A673 (cell line): ENCODE results near the gene RNF183. TPM values are rescaled to one million over a fixed set of nuclear protein-coding genes. Genes with fewer than 3 reads are reported as not detected.
A peak's percentile ranks its signal among the peaks of the same experiment; 100 is the strongest.

Source experiments
- BruUV-seq: library from RNA; stranded (reverse); fragments of 400-500 nt; replicated peaks from 2 replicates; lab custom pipeline; 2021; lab: Mats Ljungman, UMichigan
- CTCF ChIA-PET: fragments of 300-600 bp; sonication (Branson Sonifier 250); formaldehyde crosslinking; loops from one replicate; lab custom pipeline; 2022; ENCODE audit warnings: antibody characterized with exemption; lab: Charles Lee
- POLR2A ChIA-PET: fragments of 300-600 bp; sonication (Branson Sonifier 250); formaldehyde crosslinking; loops from one replicate; lab custom pipeline; 2022; ENCODE audit warnings: antibody characterized with exemption; ENCODE audit not compliant: low non-redundant PET; lab: Charles Lee
- DNase-seq: peaks from one replicate; pipeline ENCODE4 v3.0.0-alpha.2; 2015; ENCODE audit warnings: low spot score
- H3K27ac ChIP-seq: fragments of 200-600 bp; sonication (generic); 2 replicates; pipeline ENCODE4 v1.5.1; 2016; ENCODE audit warnings: mixed run types, low read depth, mild to moderate bottlenecking, mixed read lengths, antibody characterized with exemption, low read length; ENCODE audit not compliant: poor library complexity, severe bottlenecking
- H3K27me3 ChIP-seq: fragments of 200-600 bp; sonication (generic); replicated peaks from 2 replicates; pipeline ENCODE4 v1.6.1; 2017; ENCODE audit warnings: mixed run types, low read depth, mild to moderate bottlenecking, mixed read lengths, antibody characterized with exemption, low read length; ENCODE audit not compliant: insufficient read depth, poor library complexity
- H3K36me3 ChIP-seq: fragments of 200-600 bp; sonication (generic); 2 replicates; pipeline ENCODE4 v1.6.1; 2016; ENCODE audit warnings: mixed run types, mild to moderate bottlenecking, mixed read lengths, antibody characterized with exemption, low read length; ENCODE audit not compliant: insufficient read depth, poor library complexity, severe bottlenecking
- H3K4me1 ChIP-seq: fragments of 200-600 bp; sonication (generic); 2 replicates; pipeline ENCODE4 v1.6.1; 2017; ENCODE audit warnings: mixed run types, mild to moderate bottlenecking, mixed read lengths, antibody characterized with exemption, low read length; ENCODE audit not compliant: insufficient read depth, poor library complexity, severe bottlenecking
- H3K4me3 ChIP-seq: fragments of 200-600 bp; sonication (generic); 2 replicates; pipeline ENCODE4 v1.5.1; 2016; ENCODE audit warnings: low read depth, mixed run types, mild to moderate bottlenecking, mixed read lengths, low read length; ENCODE audit not compliant: poor library complexity, severe bottlenecking
- H3K9me3 ChIP-seq: fragments of 200-600 bp; sonication (generic); 2 replicates; pipeline ENCODE4 v1.6.1; 2016; ENCODE audit warnings: mixed run types, low read depth, mild to moderate bottlenecking, mixed read lengths, antibody characterized with exemption, low read length; ENCODE audit not compliant: poor library complexity, severe bottlenecking
- EZH2 ChIP-seq: fragments of 200-600 bp; sonication (generic); IDR thresholded peaks from 2 replicates; pipeline ENCODE4 v1.6.1; 2017; ENCODE audit warnings: borderline replicate concordance, low read depth, mild to moderate bottlenecking, mixed read lengths, antibody characterized with exemption, low read length; ENCODE audit not compliant: poor library complexity, severe bottlenecking
- intact Hi-C: fragments of 100-400 bp; cut with micrococcal nuclease; formaldehyde crosslinking; loops from one replicate; pipeline ENCODE4 v1.10.0; 2022; ENCODE audit not compliant: unreplicated experiment
- total RNA-seq: library from RNA; stranded (reverse); gene quantifications from 2 replicates; pipeline ENCODE4 v1.2.3, GENCODE V29; 2021
- TF ChIP-seq, protein P1 (sequence below): fragments of 300-800, 200-600 bp; sonication (generic); conservative IDR thresholded peaks from 2 replicates; pipeline ENCODE4 v1.5.1; 2017; ENCODE audit warnings: low read depth, mild to moderate bottlenecking, antibody characterized with exemption, low read length, moderate library complexity, mixed read lengths

RNF183 gene
- total RNA-seq, 1 experiment from 2014 or later, result not detected

DNA sequence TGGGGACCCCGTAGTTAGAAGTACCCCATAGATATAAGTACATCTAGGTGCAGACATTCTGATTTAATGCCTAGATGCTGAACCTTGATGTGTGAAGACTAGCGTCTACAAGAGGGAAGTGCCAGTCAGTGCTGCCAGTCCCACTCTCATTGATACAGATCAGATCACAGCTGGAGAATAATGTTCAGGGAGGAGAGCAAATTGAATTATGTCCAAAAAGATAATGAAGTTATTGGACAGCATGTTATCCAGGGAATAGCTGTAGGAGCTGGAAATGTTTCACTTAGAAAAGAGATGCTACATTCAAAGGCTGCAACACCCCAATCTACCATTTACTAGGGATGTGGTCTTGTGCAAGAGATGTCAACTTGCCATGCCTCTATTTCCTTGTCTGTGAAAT lies 15.9 kb upstream of the RNF183 start:
- BruUV-seq, result no TSS peak
- POLR2A ChIA-PET, result no interaction called here
- Histone ChIP-seq H3K9me3 (no peaks in the 10 kb centered on the region), H3K4me3 (no peak overlapping the region), H3K27ac (no peak overlapping the region), H3K36me3 (no peaks in the 10 kb centered on the region), H3K27me3 (no peaks in the 10 kb centered on the region), H3K4me1 (no peaks in the 10 kb centered on the region)
- no peak for DNase-seq
- CTCF ChIA-PET, result no interaction called here
- no peak for TF ChIP-seq EZH2
- TF ChIP-seq, protein P1, sequence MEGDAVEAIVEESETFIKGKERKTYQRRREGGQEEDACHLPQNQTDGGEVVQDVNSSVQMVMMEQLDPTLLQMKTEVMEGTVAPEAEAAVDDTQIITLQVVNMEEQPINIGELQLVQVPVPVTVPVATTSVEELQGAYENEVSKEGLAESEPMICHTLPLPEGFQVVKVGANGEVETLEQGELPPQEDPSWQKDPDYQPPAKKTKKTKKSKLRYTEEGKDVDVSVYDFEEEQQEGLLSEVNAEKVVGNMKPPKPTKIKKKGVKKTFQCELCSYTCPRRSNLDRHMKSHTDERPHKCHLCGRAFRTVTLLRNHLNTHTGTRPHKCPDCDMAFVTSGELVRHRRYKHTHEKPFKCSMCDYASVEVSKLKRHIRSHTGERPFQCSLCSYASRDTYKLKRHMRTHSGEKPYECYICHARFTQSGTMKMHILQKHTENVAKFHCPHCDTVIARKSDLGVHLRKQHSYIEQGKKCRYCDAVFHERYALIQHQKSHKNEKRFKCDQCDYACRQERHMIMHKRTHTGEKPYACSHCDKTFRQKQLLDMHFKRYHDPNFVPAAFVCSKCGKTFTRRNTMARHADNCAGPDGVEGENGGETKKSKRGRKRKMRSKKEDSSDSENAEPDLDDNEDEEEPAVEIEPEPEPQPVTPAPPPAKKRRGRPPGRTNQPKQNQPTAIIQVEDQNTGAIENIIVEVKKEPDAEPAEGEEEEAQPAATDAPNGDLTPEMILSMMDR, result no peak
- intact Hi-C loops, result loop anchor here (10.0 kb wide), 1 partner anchor 336 kb away; no protein-coding TSS in a partner anchor

DNA sequence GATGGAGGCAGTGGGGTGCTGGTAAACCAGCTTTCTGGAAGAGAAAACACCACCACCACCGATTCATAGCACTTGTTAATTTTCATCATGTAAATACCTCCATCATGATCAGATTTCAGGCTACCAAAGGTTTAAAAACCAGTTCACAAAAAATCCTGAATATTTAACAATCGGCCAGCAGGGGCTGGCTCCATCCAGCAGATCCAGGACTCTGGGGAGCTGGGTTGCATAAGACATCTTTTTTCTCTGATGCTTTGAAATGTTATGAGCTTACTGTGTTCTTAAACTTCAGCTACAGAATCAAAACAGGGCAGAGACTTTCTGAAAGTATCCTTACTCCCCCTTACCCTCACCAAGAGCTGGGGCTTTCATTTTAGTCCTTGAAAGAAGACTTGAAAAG lies 14.6 kb upstream of the RNF183 start:
- Histone ChIP-seq H3K27ac (no peak overlapping the region), H3K27me3 (no peaks in the 10 kb centered on the region), H3K36me3 (no peaks in the 10 kb centered on the region), H3K9me3 (no peaks in the 10 kb centered on the region), H3K4me1 (no peaks in the 10 kb centered on the region), H3K4me3 (no peak overlapping the region)
- ChIA-PET POLR2A (no interaction called here), CTCF (no interaction called here)
- TF ChIP-seq, protein P1, result 0 out of 2 replicates have a peak, but pooled peaks have one; percentile 22
- no peak for TF ChIP-seq EZH2
- intact Hi-C loops, result loop anchor here (10.0 kb wide), 1 partner anchor 337 kb away; no protein-coding TSS in a partner anchor
- no TSS peak for BruUV-seq
- peak; percentile 23 for DNase-seq

DNA sequence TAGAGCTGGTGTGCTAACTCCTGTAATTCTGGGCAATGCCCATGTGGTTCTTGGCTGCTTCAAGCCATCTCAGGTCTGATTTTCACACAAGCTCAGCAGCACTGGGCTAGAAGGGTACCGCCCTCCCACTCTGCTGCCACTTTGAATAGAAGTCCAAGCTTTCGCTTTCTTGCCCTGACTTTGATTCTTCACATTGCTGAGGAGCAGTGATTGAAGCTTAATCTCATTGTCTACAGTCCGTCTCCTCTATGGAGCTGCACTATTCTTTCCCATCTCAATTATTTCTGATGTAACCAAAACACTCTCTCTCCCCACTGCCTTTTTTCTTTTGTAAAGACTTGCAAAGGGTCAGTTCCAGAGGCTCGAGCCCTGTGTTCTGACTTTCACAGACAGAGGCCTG lies 12.9 kb upstream of the RNF183 start:
- H3K27me3 ChIP-seq, result no peaks in the 10 kb centered on the region
- no peak overlapping the region for H3K27ac ChIP-seq
- H3K4me3 ChIP-seq, result no peak overlapping the region
- intact Hi-C loops, result loop anchor here (10.0 kb wide), 1 partner anchor 339 kb away; no protein-coding TSS in a partner anchor
- no peaks in the 10 kb centered on the region for H3K9me3 ChIP-seq
- CTCF ChIA-PET, result no interaction called here
- POLR2A ChIA-PET, result no interaction called here
- H3K36me3 ChIP-seq, result no peaks in the 10 kb centered on the region
- TF ChIP-seq EZH2, result no peak
- TF ChIP-seq, protein P1, result no peak
- no peaks in the 10 kb centered on the region for H3K4me1 ChIP-seq
- DNase-seq, result no peak
- BruUV-seq, result no TSS peak
